Sigmoid colon (tissue), 7 donors: ENCODE data around the gene RB1. TPM values are rescaled to one million over a fixed set of nuclear protein-coding genes. Genes with fewer than 3 reads are reported as not detected.

Experiments
- DNase-seq: peaks from one replicate; pipeline ENCODE4 v3.0.0-alpha.2; 2019
- H3K27ac ChIP-seq, 4 donors: fragments of 200-600 bp; sonication (generic); one replicate each; pipeline ENCODE4 v1.5.1; 2016 to 2019; ENCODE audit warnings: mild to moderate bottlenecking in 1 of 4
- H3K27me3 ChIP-seq, 3 donors: fragments of 200-600 bp; sonication (generic); one replicate each; pipeline ENCODE4 v1.5.1; 2019; ENCODE audit warnings: mild to moderate bottlenecking in 1 of 3
- H3K36me3 ChIP-seq, 4 donors: fragments of 200-600 bp; sonication (generic); one replicate each; pipeline ENCODE4 v1.5.1; 2016 to 2019
- H3K4me1 ChIP-seq, 4 donors: fragments of 200-600 bp; sonication (generic); one replicate each; pipeline ENCODE4 v1.5.1; 2017 to 2019
- H3K4me3 ChIP-seq, 4 donors: fragments of 200-600 bp; sonication (generic); one replicate each; pipeline ENCODE4 v1.5.1; 2017 to 2019; ENCODE audit warnings: mild to moderate bottlenecking in 2 of 4, moderate library complexity in 1 of 4
- H3K9me3 ChIP-seq, 4 donors: fragments of 200-600 bp in 3 of 4; sonication (generic) in 3 of 4; one replicate each; pipeline versions ENCODE4 v1.5.1 to v1.6.1; 2013 to 2019
- EP300 ChIP-seq, 4 donors: sonication (generic); formaldehyde crosslinking; IDR thresholded peaks; one replicate each; pipeline ENCODE4 v1.6.1; 2017; ENCODE audit warnings: antibody characterized with exemption in 4 of 4
- POLR2A ChIP-seq, 2 donors: fragments of 450-650 bp; IDR thresholded peaks; one replicate each; pipeline ENCODE4 v1.6.1; 2016; ENCODE audit warnings: antibody characterized with exemption in 2 of 2, mild to moderate bottlenecking in 2 of 2, moderate library complexity in 2 of 2
- POLR2AphosphoS5 ChIP-seq, 4 donors: sonication (generic); formaldehyde crosslinking; IDR thresholded peaks; one replicate each; pipeline ENCODE4 v1.6.1; 2017; ENCODE audit warnings: antibody characterized with exemption in 4 of 4
- WGBS, 2 donors: extraction: QIAGEN DNeasy Blood & Tissue Kit; methylation state at CpG; one replicate each; pipeline ENCODE4 v1.1.7; 2013; 5-methylcytosine and 5-hydroxymethylcytosine counted together
- intact Hi-C: fragments of 100-400 bp; cut with DNase I; formaldehyde crosslinking; loops from one replicate; pipeline ENCODE4 v1.15.1; 2023
- polyA plus RNA-seq, 3 donors: library from polyadenylated mRNA; stranded (reverse); fragments of 200-250 nt; gene quantifications; one replicate each; pipeline ENCODE4 v1.2.3, GENCODE V29; 2013
- total RNA-seq, 4 donors: library from RNA; depleted of rRNA; stranded (reverse); fragments of >200 nt; gene quantifications; one replicate each; pipeline ENCODE4 v1.1.0, GENCODE V29; 2016
- TF ChIP-seq, protein P1 (sequence below), 4 experiments: fragments of 450-650 bp in 3 of 4; fragments of 200-600 bp in 1 of 4; IDR thresholded peaks; one replicate each; pipeline ENCODE4 v1.5.1; 2016 to 2019; ENCODE audit warnings: antibody characterized with exemption in 4 of 4, mild to moderate bottlenecking in 3 of 4, moderate library complexity in 2 of 4
- donor health status: healthy with polysubstance abuse.
- donor health status: Bipolar disorder and iron deficiency.
- donor health status: healthy.

The RB1 gene
- total and polyA plus RNA-seq, 7 donors, result 15.6 to 35.6 (median 31.1) TPM

DNA sequence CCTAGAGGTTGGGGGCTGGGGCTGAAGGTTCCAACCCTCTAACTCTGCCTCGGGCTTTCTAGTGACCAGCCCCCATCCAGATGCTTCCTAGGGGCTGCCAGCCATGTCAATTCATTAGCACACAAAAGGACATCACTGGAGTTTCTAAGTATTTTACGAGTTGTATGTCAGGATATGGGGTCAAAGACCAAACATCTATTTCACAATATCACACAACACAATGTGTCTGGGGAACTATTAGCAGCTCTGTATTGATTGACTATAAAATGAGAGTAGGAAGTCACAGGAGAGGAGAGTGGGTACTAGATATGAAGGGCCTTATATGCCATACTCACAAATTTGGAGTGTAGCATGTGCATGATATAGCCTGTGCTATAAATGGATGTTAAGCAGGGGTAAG, 67.3 kb downstream of the RB1 start:
- H3K27me3 ChIP-seq, result no peaks in the 10 kb centered on the region
- 72 to 81% methylated on average over 2 of the region's 2 CpGs for WGBS, 2 donors
- no peaks in the 10 kb centered on the region for H3K4me1 ChIP-seq
- intact Hi-C loops, result no loop called here
- no peak for DNase-seq
- no peak overlapping the region for H3K27ac ChIP-seq
- H3K9me3 ChIP-seq, result no peaks in the 10 kb centered on the region
- TF ChIP-seq POLR2AphosphoS5 (IDR thresholded peaks at IDR 0.05) (no peak), EP300 (IDR thresholded peaks at IDR 0.05) (no peak), POLR2A (IDR thresholded peaks at IDR 0.05) (no peak)
- TF ChIP-seq, protein P1, sequence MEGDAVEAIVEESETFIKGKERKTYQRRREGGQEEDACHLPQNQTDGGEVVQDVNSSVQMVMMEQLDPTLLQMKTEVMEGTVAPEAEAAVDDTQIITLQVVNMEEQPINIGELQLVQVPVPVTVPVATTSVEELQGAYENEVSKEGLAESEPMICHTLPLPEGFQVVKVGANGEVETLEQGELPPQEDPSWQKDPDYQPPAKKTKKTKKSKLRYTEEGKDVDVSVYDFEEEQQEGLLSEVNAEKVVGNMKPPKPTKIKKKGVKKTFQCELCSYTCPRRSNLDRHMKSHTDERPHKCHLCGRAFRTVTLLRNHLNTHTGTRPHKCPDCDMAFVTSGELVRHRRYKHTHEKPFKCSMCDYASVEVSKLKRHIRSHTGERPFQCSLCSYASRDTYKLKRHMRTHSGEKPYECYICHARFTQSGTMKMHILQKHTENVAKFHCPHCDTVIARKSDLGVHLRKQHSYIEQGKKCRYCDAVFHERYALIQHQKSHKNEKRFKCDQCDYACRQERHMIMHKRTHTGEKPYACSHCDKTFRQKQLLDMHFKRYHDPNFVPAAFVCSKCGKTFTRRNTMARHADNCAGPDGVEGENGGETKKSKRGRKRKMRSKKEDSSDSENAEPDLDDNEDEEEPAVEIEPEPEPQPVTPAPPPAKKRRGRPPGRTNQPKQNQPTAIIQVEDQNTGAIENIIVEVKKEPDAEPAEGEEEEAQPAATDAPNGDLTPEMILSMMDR (IDR thresholded peaks at IDR 0.05), result no peak
- H3K36me3 ChIP-seq, result peaks cover 0 to 52% (median 6%) of the 10 kb centered on the region in 4 donors
- H3K4me3 ChIP-seq, result no peak overlapping the region

DNA sequence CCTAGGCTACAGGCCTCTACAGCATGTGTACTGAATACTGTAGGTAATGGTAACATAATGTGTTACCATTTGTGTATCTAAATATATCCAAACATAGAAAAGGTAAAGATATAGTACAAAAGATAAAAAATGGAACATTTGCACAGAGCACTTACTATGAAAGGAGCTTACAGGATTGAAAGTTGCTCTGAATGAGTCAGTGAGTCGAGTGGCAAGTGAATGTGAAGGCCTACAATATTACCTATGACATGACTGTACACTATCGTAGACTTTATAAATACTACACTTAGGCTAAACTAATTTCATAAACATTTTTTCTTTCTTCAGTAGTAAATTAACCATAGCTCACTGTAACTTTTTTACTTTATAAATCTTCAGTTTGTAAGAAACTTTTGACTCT, 74.3 kb downstream of the RB1 start:
- intact Hi-C loops, result no loop called here
- TF ChIP-seq, protein P1 (IDR thresholded peaks at IDR 0.05), result no peak
- TF ChIP-seq POLR2A (IDR thresholded peaks at IDR 0.05), result no peak
- TF ChIP-seq POLR2AphosphoS5 (IDR thresholded peaks at IDR 0.05), result no peak
- no peak for TF ChIP-seq EP300 (IDR thresholded peaks at IDR 0.05)
- no peak for DNase-seq
- Histone ChIP-seq H3K4me1 (no peaks in the 10 kb centered on the region), H3K4me3 (no peak overlapping the region), H3K27me3 (no peaks in the 10 kb centered on the region), H3K27ac (no peak overlapping the region), H3K9me3 (no peaks in the 10 kb centered on the region), H3K36me3 (peaks cover 0 to 74% (median 0%) of the 10 kb centered on the region in 4 donors)
- 92 to 95% methylated on average over 2 of the region's 2 CpGs for WGBS, 2 donors

DNA sequence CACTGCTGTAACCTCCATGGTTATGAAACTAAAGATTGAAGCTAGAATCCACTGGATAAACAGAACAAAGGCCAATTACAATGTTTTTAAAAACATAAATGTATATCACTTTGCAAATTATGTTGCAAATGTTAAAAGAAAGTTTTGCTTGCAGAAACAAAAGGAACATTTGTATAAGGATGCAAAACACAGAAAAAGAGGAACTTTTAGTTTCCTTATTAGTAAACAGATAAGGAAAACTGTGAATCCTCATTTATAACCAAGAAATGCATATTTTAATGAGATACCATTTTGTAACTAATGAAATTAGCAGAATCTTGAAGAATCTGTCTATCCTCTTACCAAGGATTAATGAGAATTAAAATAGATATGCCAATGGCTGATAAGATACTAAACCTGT, 77.0 kb downstream of the RB1 start:
- H3K36me3 ChIP-seq, result peaks cover 0 to 58% (median 0%) of the 10 kb centered on the region in 4 donors
- TF ChIP-seq POLR2A (IDR thresholded peaks at IDR 0.05), result no peak
- TF ChIP-seq, protein P1 (IDR thresholded peaks at IDR 0.05), result no peak
- TF ChIP-seq POLR2AphosphoS5 (IDR thresholded peaks at IDR 0.05), result no peak
- H3K27ac ChIP-seq, result no peak overlapping the region
- H3K4me3 ChIP-seq, result no peak overlapping the region
- H3K27me3 ChIP-seq, result no peaks in the 10 kb centered on the region
- intact Hi-C loops, result no loop called here
- H3K4me1 ChIP-seq, result no peaks in the 10 kb centered on the region
- no peaks in the 10 kb centered on the region for H3K9me3 ChIP-seq
- no peak for DNase-seq

DNA sequence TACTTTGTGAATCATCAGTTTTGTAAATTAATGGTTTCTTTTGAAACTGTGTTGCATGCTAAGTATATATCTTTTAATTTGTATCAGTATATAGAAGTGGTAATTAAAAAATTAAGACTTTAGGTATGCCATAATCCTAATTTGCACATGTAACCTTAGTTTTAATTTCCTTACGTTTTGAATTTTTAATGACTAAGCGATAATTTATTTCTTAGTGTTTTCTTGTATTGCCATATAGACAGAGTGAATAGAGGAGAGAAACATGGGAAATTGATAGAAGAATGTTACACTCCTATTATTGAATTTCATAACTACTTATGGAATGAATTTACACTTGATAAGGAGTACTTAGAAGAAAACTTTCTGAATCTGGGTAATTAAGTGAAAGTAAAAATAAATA, 79.8 kb downstream of the RB1 start:
- intact Hi-C loops, result no loop called here
- H3K27me3 ChIP-seq, result no peaks in the 10 kb centered on the region
- H3K4me3 ChIP-seq, result no peak overlapping the region
- no peaks in the 10 kb centered on the region for H3K9me3 ChIP-seq
- no peak overlapping the region for H3K27ac ChIP-seq
- DNase-seq, result no peak
- TF ChIP-seq EP300 (IDR thresholded peaks at IDR 0.05), result no peak
- H3K4me1 ChIP-seq, result no peaks in the 10 kb centered on the region
- WGBS, 2 donors, result 94 to 97% methylated on average over 2 of the region's 2 CpGs
- peaks cover 0 to 34% (median 0%) of the 10 kb centered on the region in 4 donors for H3K36me3 ChIP-seq

DNA sequence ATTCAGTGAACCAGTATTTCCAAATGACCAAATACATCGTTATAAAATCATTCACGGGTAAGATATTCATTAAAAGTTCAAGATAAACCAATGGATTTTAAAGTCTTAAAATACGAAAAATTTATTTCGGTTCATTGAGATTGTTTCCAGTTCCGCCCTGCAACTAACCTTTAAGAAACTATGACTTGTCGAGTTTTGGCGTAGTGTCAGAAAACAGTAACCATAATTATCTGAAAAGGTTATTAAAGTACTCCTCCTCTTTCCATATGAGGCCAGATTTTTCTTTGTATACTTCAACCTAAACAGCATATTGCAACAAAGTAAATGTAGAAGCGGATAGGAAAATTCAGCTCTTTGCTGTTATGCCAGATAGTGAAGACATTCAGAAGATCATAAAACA, 83.3 kb downstream of the RB1 start:
- Histone ChIP-seq H3K36me3 (peaks cover 0 to 13% (median 2%) of the 10 kb centered on the region in 4 donors), H3K4me3 (no peak overlapping the region), H3K27ac (no peak overlapping the region), H3K9me3 (peaks cover 0 to 4% (median 0%) of the 10 kb centered on the region in 4 donors), H3K27me3 (no peaks in the 10 kb centered on the region), H3K4me1 (no peaks in the 10 kb centered on the region)
- intact Hi-C loops, result no loop called here
- TF ChIP-seq POLR2AphosphoS5 (IDR thresholded peaks at IDR 0.05) (no peak), POLR2A (IDR thresholded peaks at IDR 0.05) (no peak), EP300 (IDR thresholded peaks at IDR 0.05) (no peak)
- TF ChIP-seq, protein P1 (IDR thresholded peaks at IDR 0.05), result no peak
- DNase-seq, result no peak
- 94 to 97% methylated on average over 8 of the region's 8 CpGs for WGBS, 2 donors
